HG03139 (cell line): ENCODE results near the gene DNAJC4.
"Not testable (repeated sequence)": the region's sequence is repeated elsewhere in the genome, so short reads cannot be mapped to it uniquely, and the experiment has no call there.

Experiments
- ATAC-seq: cut with Tn5 transposase; IDR thresholded peaks from one replicate; pipeline ENCODE4 v1.9.1; 2021; ENCODE audit not compliant: unreplicated experiment

The DNAJC4 gene

DNA sequence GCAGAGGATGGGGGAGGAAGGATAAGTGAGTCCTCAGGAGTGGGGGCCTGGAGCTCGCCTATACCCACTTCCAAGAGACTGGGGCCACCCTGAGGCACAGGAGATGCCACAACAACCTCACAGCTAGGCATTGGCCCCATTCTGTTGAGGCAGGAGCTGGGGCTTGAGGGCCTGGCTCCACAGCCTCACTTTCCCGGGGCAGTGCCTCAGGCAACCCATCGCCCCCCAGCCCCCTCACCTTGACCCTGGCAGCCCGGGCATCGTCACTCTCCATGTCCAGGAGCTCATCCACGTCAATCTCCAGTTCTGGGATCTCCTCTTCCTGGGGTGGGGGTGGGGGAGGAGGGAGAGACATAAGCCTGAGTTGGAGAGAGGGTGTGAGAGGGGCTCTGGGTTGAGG, 14.6 kb downstream of the DNAJC4 start:
- ATAC-seq, result no peak

GRCh38 chr11:64245401-64245796, 15.1 kb downstream of the DNAJC4 start:
- ATAC-seq, result no peak

DNA sequence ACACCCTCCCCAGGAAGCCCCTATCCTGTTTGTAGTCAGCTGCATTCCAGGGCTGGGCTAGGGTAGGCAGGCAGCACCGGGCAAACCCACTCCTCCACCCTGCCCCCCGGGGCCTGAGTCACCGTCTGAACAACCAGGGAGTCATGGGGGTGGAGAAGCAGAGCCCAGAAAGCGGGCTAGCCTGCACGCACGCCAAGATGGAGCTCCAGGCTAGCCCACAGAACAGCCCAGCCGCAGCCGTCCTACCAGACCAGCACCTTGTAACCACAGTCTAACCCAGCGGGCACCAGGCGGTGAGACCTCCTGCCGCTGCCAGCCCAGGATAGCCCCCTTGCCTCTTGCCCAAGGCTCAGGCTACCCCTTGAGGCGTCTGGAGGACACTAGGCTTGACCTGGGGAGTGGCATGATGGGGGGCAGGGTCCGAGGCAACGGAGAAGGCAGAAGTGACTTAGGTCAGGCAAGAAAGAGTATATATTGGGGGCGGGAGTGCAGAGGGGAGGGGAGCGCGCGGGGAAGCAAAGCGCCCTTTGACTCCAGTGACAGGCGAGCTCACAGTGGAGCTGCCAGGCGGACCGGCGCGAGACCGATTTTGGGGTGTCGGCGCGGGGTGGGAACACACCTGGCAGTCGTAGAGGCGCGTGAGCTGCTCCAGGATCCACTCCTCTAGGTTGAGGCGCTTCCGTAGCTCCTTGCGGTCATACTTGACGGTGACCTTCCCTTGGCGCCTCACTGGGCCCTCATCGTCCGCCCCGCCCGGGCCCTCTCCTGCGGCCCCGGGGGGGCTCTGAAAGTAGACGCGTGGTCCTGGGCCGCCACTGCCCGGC, 15.7 kb downstream of the DNAJC4 start:
- ATAC-seq, result no peak

DNA sequence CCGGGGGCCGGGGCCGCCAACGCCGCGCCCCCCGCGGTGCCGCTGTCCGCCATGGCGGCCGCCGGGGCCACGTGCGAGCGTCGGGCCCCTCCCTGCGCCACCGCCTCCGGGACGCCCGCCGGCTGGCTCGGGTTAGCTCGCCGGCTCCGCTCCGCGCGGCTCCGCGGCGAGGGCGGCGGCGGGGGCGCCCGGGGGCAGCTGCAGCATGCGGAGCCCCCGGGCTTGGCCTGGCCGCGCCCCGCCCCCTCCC, 16.2 kb downstream of the DNAJC4 start:
- ATAC-seq, result not testable (repeated sequence)

DNA sequence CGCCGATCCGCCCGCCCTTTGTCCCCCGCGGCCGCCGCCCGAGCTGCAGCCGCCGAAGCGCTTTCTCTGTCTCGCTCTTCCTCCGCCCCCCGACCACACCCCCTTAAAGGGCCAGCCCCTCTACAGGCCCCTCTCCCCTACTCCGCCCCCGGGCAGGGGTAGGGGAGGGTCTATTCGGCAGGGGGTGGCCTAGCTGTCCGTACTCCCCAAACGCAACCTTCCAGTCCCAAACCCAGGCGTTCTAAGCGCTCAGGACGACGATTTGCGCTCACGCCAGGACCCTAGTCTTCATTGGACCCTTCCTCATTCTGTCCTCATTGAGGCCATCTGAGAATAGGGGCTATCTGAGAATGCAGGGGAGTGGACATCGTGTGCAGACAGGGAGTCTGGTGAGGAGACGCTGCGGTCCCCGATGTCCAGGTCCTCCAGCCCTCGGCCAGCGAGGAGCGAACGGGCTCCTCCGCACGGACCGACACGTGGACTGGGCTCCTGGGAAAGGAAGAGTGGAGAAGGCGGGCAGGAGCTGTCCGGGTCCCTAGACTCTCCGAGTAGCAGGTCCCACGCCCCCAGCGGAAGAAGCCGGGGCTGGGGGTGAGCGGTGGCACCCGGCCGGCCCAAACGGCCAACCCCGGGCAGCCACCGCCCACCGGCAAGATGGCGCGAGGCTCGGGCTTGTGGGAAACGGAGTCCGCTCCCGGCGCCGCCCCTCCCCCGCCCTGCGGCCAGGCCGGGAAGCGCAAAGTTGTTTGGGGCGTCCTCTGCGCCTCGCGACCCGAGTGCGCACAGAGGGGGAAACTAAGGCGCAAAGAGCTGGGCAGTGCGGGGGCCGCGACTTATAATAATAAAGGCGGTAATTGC, 16.8 kb downstream of the DNAJC4 start, which contains the start of gene PPP1R14B:
Gene PPP1R14B, minus strand, starts transcription at position 73 of the 858 bp plus-strand sequence. CDS start 270 bp downstream, outside the sequence.
- no peak for ATAC-seq

GRCh38 chr11:64247729-64248531, 17.6 kb downstream of the DNAJC4 start:
- ATAC-seq, result no peak

GRCh38 chr11:64248578-64248977, 18.2 kb downstream of the DNAJC4 start:
- no peak for ATAC-seq

DNA sequence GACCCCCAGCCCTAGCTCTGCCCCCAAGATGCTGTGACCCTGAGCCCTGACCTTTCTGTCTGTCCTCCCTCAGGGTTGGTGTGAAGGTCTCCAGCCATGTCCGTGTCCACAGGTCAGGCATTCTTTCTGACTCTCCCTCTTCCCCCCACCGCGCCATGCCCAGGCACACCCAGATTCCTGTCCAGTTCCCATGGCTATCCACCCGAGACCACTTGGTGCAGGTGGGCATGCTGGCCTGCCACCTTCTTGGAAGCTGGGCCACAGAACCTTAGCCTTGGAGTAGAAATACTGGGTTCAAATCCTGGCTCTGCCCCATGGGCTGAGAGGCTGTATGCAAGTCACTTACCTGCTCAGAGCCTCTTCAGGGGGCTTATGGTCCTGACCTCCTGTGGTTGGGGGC, 18.7 kb downstream of the DNAJC4 start:
- no peak for ATAC-seq

GRCh38 chr11:64249563-64250414, 19.4 kb downstream of the DNAJC4 start:
- ATAC-seq, result no peak

DNA sequence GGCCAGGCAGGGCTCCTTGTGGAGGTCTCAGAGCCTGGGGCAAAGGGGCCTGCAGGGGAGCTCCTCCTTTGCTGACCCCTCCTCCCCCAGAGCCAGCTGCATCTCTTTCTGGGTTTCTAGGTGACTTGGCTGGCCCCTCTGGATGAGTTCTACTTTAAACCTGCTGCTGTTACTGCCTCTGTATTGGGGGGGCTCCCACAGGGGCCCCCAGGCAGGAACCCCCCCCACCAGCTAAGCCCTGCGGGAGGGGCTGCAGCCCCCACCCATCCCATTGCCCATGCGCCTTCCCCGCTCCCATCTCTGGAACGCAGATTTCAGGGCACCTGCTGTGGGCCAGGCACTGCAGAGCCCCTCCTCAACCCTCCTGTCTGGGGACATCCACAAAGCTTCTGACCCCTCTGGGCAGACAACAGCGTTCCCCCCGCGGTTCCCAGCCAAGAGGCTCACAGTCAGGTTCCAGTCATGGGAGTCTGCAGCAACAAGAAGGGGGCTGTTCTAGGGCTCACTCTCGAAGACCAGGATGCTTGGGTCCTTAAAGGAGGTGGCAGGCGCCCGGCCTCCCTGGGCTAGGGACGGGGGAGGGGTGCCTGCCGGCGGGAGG, 20.2 kb downstream of the DNAJC4 start:
- ATAC-seq, result no peak

DNA sequence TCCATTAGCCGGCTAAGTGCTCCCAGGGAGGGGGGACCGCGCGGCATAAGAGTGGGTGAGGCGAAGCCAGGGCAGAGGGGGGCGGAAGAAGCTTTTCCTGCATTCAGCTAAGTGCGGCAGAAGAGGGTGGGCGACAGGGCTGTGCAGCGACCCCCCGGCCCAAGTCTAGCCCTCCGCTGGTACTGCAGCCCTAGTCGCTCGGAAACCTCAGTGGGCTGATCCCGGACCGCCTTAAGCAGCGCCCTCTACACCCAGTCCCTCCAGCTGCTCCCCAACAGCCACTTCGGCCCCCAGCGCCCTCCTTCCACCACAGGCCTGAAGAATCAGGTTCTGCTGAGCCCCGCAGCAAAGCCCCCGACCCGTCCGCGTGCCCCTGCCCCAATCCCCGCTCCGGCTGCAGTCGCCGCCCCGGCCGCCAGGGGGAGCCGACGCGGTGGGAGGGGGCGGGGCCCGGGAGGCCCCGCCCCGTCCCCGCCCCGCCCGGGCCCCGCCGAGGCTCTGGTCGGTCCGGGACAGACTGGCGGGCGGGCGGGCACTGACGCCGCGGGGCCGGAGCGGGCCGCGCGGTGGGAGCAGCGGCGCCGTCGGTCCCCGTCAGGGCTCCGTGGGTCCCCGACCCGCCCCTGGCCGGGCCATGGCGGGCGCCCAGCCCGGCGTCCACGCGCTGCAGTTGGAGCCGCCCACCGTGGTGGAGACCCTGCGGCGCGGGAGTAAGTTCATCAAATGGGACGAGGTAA, 20.8 kb downstream of the DNAJC4 start, which contains the start of gene PLCB3:
Gene PLCB3, plus strand, starts transcription at position 515 of the 737 bp plus-strand sequence. Its CDS starts 120 bp downstream, at position 635.
- peak; percentile 39 for ATAC-seq

GRCh38 chr11:64251753-64252002, 21.3 kb downstream of the DNAJC4 start:
- peak; percentile 13 for ATAC-seq

DNA sequence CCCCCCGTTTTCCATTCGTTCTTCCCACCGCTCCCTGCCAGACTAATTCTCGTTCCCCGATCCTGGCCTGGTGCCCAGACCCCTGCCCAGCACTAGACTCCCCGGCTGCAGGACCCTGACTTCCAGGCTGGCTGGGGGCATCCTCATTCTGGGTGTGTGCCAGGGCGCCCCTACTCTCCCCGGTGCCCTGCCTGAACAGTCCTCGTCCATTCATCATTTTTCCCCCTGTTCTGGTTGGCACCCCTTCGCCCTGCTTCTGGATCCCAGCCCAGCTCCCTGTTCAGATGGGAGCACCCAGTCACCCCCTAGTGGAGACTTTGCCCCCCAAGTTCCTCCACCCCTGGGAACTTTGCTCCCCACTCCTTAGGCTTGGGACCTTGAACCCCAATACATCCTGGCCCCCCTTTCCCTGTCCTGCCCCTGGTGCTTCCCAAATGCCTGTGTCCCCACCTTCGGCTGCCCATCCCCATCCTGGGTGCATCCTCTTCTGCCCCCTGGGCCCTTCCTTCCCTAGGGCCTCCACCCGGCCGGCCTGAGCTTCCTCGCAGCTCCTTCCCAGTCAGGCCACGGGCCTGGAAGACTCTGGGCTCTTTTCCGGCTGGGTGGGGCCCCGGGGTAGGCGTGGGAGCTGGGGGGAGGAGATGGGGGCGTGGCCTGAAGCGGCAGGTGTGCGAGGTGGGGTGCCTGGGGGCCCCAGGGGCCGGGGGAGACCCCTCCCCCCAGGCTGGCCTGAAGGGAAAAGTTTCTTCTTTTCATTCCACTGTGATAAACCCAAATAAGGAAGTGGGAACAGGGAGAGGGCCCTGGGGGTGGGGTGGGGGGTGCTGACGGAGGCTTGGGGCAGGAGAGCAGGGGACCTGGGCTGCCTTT, 21.9 kb downstream of the DNAJC4 start:
- ATAC-seq, result no peak

GRCh38 chr11:64253043-64253442, 22.7 kb downstream of the DNAJC4 start:
- ATAC-seq, result no peak

DNA sequence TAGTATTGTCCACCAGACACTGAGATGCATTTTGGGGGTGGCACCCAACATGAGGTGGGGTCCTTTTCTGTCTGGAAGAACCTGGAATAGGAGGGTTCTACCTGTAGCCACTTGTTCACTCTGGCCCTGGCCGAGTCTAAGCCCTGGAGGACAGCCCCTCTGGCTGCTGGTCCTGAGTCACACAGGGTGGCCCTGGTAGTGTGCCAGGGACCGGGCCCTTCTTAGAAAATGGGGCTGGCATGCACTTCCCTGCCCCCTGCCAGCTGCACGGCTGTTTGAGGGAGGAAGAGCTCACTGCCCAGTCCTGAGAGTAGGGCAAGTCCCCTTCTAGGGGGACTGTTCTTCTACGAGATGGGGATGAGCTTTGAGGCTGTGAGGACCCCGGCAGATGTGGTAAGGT, 23.1 kb downstream of the DNAJC4 start:
- no peak for ATAC-seq

DNA sequence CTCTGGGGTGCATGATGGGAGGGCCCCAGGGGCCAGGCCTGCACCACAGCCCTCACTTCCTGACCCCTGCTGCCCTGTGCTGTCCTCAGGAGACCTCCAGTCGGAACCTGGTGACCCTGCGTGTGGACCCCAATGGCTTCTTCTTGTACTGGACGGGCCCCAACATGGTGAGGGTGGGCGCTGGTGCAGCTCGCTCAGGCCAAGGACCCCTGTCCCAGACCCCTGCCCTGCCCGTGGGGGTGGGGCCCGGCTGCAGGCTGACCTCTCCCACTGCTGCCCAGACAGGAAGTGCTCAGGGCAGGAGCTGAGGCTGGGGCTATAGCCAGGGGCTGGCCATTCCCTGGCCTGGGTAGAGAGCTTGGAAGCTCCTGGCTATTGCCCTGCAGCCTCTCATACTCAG, 24.0 kb downstream of the DNAJC4 start:
- no peak for ATAC-seq

GRCh38 chr11:64255135-64256128, 25.1 kb downstream of the DNAJC4 start:
- no peak for ATAC-seq
